Central memory CD4-positive, alpha-beta T cell (primary cell): ENCODE results near the gene ZNF557.
A peak's percentile ranks its signal among the peaks of the same experiment; 100 is the strongest.
"Not testable (repeated sequence)": the region's sequence is repeated elsewhere in the genome, so short reads cannot be mapped to it uniquely, and the experiment has no call there.

ENCODE experiments used
- DNase-seq: peaks from one replicate; pipeline ENCODE4 v3.0.0; 2022
- total RNA-seq, 3 experiments: gene quantifications; one replicate each; lab custom pipeline; 2026; lab: John Stamatoyannopoulos, UW

Gene ZNF557
- 30.1 to 70.9 (median 50.4) reads per million in 3 experiments for total RNA-seq

GRCh38 chr19:7069042-7069903, at the start of gene ZNF557:
Gene ZNF557 (plus strand): TSS chr19:7069703. CDS start chr19:7075075, 5,372 bp downstream.
- DNase-seq = peak; percentile 99

GRCh38 chr19:7021331-7021730, 48.2 kb upstream of the ZNF557 start, which contains the start of gene MBD3L2B:
Gene MBD3L2B (minus strand): TSS chr19:7021431. CDS start chr19:7021397, 34 bp downstream.
- not testable (repeated sequence) for DNase-seq

GRCh38 chr19:7028790-7029189, 40.7 kb upstream of the ZNF557 start:
- DNase-seq = not testable (repeated sequence)

- DNase-seq = not testable (repeated sequence)
Measured at GRCh38 chr19:7030278-7030677, 39.2 kb upstream of the ZNF557 start, which contains the start of gene MBD3L5. Gene MBD3L5 (plus strand): TSS chr19:7030578. CDS start chr19:7030612, 34 bp downstream.

GRCh38 chr19:7040079-7040478, 29.4 kb upstream of the ZNF557 start, which contains the start of gene MBD3L4:
Gene MBD3L4 (minus strand): TSS chr19:7040179. CDS start chr19:7040144, 35 bp downstream.
- DNase-seq = not testable (repeated sequence)

- not testable (repeated sequence) for DNase-seq
Measured at GRCh38 chr19:7041563-7041962, 27.9 kb upstream of the ZNF557 start.

- DNase-seq = not testable (repeated sequence)
Measured at GRCh38 chr19:7049021-7049420, 20.5 kb upstream of the ZNF557 start, which contains the start of gene MBD3L2. Gene MBD3L2 (plus strand): TSS chr19:7049321. CDS start chr19:7049374, 53 bp downstream.

- not testable (repeated sequence) for DNase-seq
Measured at GRCh38 chr19:7051421-7051820, 18.1 kb upstream of the ZNF557 start.

- DNase-seq = not testable (repeated sequence)
Measured at GRCh38 chr19:7052896-7053295, 16.6 kb upstream of the ZNF557 start.

- not testable (repeated sequence) for DNase-seq
Measured at GRCh38 chr19:7054635-7055368, 14.7 kb upstream of the ZNF557 start.

- DNase-seq = not testable (repeated sequence)
Measured at GRCh38 chr19:7055679-7056078, 13.8 kb upstream of the ZNF557 start.

GRCh38 chr19:7056371-7056770, 13.1 kb upstream of the ZNF557 start:
- DNase-seq = not testable (repeated sequence)

GRCh38 chr19:7058576-7058975, 10.9 kb upstream of the ZNF557 start, which contains the start of gene MBD3L3:
Gene MBD3L3 (minus strand): TSS chr19:7058676. CDS start chr19:7058605, 71 bp downstream.
- not testable (repeated sequence) for DNase-seq

- peak; percentile 37 for DNase-seq
Measured at GRCh38 chr19:7059977-7060376, 9.5 kb upstream of the ZNF557 start.

GRCh38 chr19:7063339-7063738, 6.2 kb upstream of the ZNF557 start:
- DNase-seq = no peak

- no peak for DNase-seq
Measured at GRCh38 chr19:7063764-7064418, 5.6 kb upstream of the ZNF557 start.

- DNase-seq = not testable (repeated sequence)
Measured at GRCh38 chr19:7067122-7067521, 2.4 kb upstream of the ZNF557 start.

GRCh38 chr19:7067716-7068115, 1.8 kb upstream of the ZNF557 start:
- DNase-seq = no peak

- no peak for DNase-seq
Measured at GRCh38 chr19:7068599-7068998, 904 bp upstream of the ZNF557 start.

- no peak for DNase-seq
Measured at GRCh38 chr19:7069904-7070226, 362 bp downstream of the ZNF557 start.

- DNase-seq = no peak
Measured at GRCh38 chr19:7072541-7072940, 3.0 kb downstream of the ZNF557 start.

- DNase-seq = no peak
Measured at GRCh38 chr19:7074705-7075282, 5.3 kb downstream of the ZNF557 start.
